ENCODE data around the gene CRYBG1.

CRYBG1 gene

GRCh38 chr6:106614166-106614565 lies 253.6 kb downstream of the CRYBG1 start:
- no peak for DNase-seq

GRCh38 chr6:106614592-106615257 lies 254.2 kb downstream of the CRYBG1 start:
- no peak for DNase-seq

- DNase-seq: no peak
Observed at GRCh38 chr6:106617302-106617701, 256.8 kb downstream of the CRYBG1 start.

GRCh38 chr6:106617857-106618256 lies 257.3 kb downstream of the CRYBG1 start:
- no peak for DNase-seq

- DNase-seq: no peak
Observed at GRCh38 chr6:106618324-106618723, 257.8 kb downstream of the CRYBG1 start.

GRCh38 chr6:106619223-106619622 lies 258.7 kb downstream of the CRYBG1 start:
- DNase-seq: no peak

- DNase-seq: no peak
Observed at GRCh38 chr6:106620931-106621672, 260.6 kb downstream of the CRYBG1 start.

Data from activated CD4-positive, alpha-beta T cell treated with anti-CD3 and anti-CD28 coated beads for 1 hour (primary cell).